ENCODE measurements around the gene LNPEP. TPM values are rescaled to one million over a fixed set of nuclear protein-coding genes. Genes with fewer than 3 reads are reported as not detected.

Gene LNPEP
- total RNA-seq, 1 experiment from 2014 or later: 85.5 TPM

DNA sequence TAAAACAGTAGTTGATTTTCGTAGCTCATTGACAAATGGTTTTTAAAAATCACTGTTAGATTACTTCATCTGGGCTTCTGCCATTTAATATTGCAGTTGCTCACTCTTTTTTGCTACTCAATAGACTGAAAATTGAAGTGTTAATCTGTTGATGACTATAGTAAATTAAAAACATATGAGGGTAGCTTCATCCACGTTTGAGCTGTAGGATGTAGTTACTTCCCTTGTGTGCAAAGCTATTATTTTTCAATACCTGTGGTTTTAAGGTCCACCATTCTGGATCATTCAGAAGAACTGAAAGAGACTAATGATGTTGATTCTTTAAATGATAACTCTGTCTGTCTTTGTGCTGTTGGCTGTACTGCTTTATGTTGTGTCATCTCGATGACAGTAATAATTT, 74.7 kb downstream of the LNPEP start:
- no TSS peak for BruUV-seq (replicated peaks)
- Mint-ChIP-seq H3K27ac (ENCODE audit: unreplicated experiment) (no peak overlapping the region), H3K4me1 (ENCODE audit: low read depth, unreplicated experiment) (peaks cover 7% of the 10 kb centered on the region), H3K4me3 (ENCODE audit: low read depth, unreplicated experiment) (no peak overlapping the region), H3K36me3 (ENCODE audit: insufficient read depth, unreplicated experiment) (peaks cover 12% of the 10 kb centered on the region), H3K27me3 (ENCODE audit: unreplicated experiment) (no peaks in the 10 kb centered on the region), H3K9me3 (ENCODE audit: low read depth, unreplicated experiment) (no peaks in the 10 kb centered on the region)
- intact Hi-C loops (cut with micrococcal nuclease; ENCODE audit: unreplicated experiment): no loop called here
- TF ChIP-seq, protein P1, sequence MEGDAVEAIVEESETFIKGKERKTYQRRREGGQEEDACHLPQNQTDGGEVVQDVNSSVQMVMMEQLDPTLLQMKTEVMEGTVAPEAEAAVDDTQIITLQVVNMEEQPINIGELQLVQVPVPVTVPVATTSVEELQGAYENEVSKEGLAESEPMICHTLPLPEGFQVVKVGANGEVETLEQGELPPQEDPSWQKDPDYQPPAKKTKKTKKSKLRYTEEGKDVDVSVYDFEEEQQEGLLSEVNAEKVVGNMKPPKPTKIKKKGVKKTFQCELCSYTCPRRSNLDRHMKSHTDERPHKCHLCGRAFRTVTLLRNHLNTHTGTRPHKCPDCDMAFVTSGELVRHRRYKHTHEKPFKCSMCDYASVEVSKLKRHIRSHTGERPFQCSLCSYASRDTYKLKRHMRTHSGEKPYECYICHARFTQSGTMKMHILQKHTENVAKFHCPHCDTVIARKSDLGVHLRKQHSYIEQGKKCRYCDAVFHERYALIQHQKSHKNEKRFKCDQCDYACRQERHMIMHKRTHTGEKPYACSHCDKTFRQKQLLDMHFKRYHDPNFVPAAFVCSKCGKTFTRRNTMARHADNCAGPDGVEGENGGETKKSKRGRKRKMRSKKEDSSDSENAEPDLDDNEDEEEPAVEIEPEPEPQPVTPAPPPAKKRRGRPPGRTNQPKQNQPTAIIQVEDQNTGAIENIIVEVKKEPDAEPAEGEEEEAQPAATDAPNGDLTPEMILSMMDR (IDR thresholded peaks at IDR 0.05; ENCODE audit: unreplicated experiment): no peak
- CTCF ChIA-PET: no interaction called here
- DNase-seq: no peak

DNA sequence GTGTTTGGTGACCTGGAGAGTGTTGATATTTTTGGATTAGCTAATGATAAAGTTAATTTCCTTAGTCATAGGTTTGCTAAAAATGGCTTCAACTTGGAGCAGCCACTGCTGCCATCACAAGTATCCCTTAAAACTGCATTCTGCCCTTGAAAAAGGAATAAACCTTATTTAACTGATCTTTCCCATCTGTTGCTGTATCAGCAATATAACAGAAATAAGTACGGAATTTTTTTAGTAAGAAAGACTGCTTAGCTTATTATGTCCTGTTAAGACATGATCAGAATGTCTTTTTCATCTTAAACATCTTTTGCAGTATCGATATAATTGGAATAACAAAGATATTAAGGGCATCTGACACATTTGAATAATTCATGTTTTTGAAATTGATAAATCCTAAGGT, 75.7 kb downstream of the LNPEP start:
- H3K4me3 Mint-ChIP-seq (ENCODE audit: low read depth, unreplicated experiment): no peak overlapping the region
- no peaks in the 10 kb centered on the region for H3K27me3 Mint-ChIP-seq (ENCODE audit: unreplicated experiment)
- CTCF ChIA-PET: no interaction called here
- H3K4me1 Mint-ChIP-seq (ENCODE audit: low read depth, unreplicated experiment): peaks cover 7% of the 10 kb centered on the region
- intact Hi-C loops (cut with micrococcal nuclease; ENCODE audit: unreplicated experiment): no loop called here
- no peaks in the 10 kb centered on the region for H3K9me3 Mint-ChIP-seq (ENCODE audit: low read depth, unreplicated experiment)
- peaks cover 12% of the 10 kb centered on the region for H3K36me3 Mint-ChIP-seq (ENCODE audit: insufficient read depth, unreplicated experiment)
- no peak overlapping the region for H3K27ac Mint-ChIP-seq (ENCODE audit: unreplicated experiment)
- TF ChIP-seq, protein P1 (IDR thresholded peaks at IDR 0.05; ENCODE audit: unreplicated experiment): no peak
- no TSS peak for BruUV-seq (replicated peaks)
- DNase-seq: no peak

DNA sequence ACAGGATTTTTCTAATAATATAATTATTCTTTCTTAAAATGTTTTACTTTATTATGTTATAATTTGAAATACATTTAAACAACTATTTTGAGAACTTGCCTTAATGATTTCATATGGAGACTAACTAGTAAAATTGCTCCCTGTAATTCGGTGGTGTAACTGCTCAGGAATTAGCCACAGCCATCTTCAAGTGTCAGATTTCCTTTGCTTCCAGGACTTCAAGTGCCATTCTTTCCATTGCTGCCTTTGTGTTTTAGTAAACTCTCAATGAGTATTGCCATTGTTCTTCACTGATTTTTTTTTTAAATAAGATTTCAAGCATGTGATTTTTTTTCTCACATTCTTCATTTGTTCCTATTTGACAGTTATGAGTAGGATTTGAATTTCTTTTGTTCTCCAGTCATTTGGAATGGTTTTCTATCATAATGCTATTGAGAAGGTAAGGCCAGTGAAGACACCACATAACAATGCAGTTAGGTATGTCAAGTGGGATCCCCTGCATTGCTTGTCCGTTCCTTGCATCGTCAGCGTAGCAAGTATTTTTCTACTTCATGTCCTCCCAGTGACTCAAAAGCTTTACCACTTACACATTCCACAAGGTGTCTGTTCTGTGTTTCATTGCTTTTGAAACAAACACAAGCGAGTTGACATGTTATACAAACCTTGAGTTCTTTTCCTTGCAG, 83.7 kb downstream of the LNPEP start:
- no TSS peak for BruUV-seq (replicated peaks)
- Mint-ChIP-seq H3K4me1 (ENCODE audit: low read depth, unreplicated experiment) (no peaks in the 10 kb centered on the region), H3K27me3 (ENCODE audit: unreplicated experiment) (no peaks in the 10 kb centered on the region), H3K36me3 (ENCODE audit: insufficient read depth, unreplicated experiment) (peaks cover 27% of the 10 kb centered on the region), H3K27ac (ENCODE audit: unreplicated experiment) (no peak overlapping the region), H3K4me3 (ENCODE audit: low read depth, unreplicated experiment) (no peak overlapping the region), H3K9me3 (ENCODE audit: low read depth, unreplicated experiment) (no peaks in the 10 kb centered on the region)
- no peak for DNase-seq
- intact Hi-C loops (cut with micrococcal nuclease; ENCODE audit: unreplicated experiment): no loop called here
- TF ChIP-seq, protein P1 (IDR thresholded peaks at IDR 0.05; ENCODE audit: unreplicated experiment): no peak
- CTCF ChIA-PET: no interaction called here

DNA sequence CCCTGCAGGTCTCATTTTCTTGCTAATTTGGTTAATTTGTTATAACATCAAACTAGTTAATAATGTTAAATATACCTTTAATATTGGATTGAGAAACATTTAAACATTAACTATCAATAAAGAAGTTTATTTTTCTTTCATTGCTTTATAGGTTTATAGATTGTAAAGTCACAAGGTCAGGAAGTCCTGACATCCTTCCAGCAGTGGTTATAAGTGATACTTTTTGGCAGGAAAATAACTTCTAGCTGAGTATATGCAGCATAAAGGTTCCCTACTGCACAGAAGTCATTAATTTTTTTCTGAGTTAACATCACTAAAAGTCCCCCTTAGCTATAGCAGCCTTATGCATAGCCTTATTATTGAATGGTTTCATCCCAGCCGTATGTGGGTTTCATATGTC, 85.5 kb downstream of the LNPEP start:
- no peak for DNase-seq
- Mint-ChIP-seq H3K27ac (ENCODE audit: unreplicated experiment) (no peak overlapping the region), H3K4me1 (ENCODE audit: low read depth, unreplicated experiment) (no peaks in the 10 kb centered on the region), H3K36me3 (ENCODE audit: insufficient read depth, unreplicated experiment) (peaks cover 20% of the 10 kb centered on the region), H3K4me3 (ENCODE audit: low read depth, unreplicated experiment) (no peak overlapping the region), H3K27me3 (ENCODE audit: unreplicated experiment) (no peaks in the 10 kb centered on the region), H3K9me3 (ENCODE audit: low read depth, unreplicated experiment) (no peaks in the 10 kb centered on the region)
- CTCF ChIA-PET: interaction anchor here (0.6 kb wide), 1 partner anchor 136 kb away, joined by 3 read pairs; no protein-coding TSS in a partner anchor
- TF ChIP-seq, protein P1 (IDR thresholded peaks at IDR 0.05; ENCODE audit: unreplicated experiment): no peak
- intact Hi-C loops (cut with micrococcal nuclease; ENCODE audit: unreplicated experiment): no loop called here
- BruUV-seq (replicated peaks): no TSS peak
